HL-60 (cell line): ENCODE data around the gene SOX30.

Experiments
- CTCF ChIP-seq: IDR thresholded peaks from one replicate; pipeline ENCODE4 v1.5.1; 2011; ENCODE audit warnings: low read length, control low read depth, inconsistent platforms; ENCODE audit not compliant: insufficient read depth
- GABPA ChIP-seq: IDR thresholded peaks from 2 replicates; pipeline ENCODE4 v1.6.1; 2012; ENCODE audit warnings: low read depth

- no peak for TF ChIP-seq CTCF
- no peak for TF ChIP-seq GABPA
Measured at GRCh38 chr5:157657516-157657915, 5.3 kb upstream of the SOX30 start.
